Subcutaneous adipose tissue (tissue), 4 donors: ENCODE measurements around the gene UPF1. TPM values are rescaled to one million over a fixed set of nuclear protein-coding genes. Genes with fewer than 3 reads are reported as not detected.

ENCODE experiments used
- total RNA-seq, 4 donors: library from RNA; depleted of rRNA; stranded (reverse); fragments of >200 nt; gene quantifications; one replicate each; pipeline ENCODE4 v1.1.0, GENCODE V29; 2016
- TF ChIP-seq, protein P1 (sequence below): fragments of 450-650 bp; IDR thresholded peaks from one replicate; pipeline ENCODE4 v1.5.1; 2016; ENCODE audit warnings: low read depth, mild to moderate bottlenecking, control low read depth, antibody characterized with exemption, moderate library complexity

Gene UPF1
- total RNA-seq, 4 donors from 2014 or later: 39.8 to 115 (median 68.3) TPM

DNA sequence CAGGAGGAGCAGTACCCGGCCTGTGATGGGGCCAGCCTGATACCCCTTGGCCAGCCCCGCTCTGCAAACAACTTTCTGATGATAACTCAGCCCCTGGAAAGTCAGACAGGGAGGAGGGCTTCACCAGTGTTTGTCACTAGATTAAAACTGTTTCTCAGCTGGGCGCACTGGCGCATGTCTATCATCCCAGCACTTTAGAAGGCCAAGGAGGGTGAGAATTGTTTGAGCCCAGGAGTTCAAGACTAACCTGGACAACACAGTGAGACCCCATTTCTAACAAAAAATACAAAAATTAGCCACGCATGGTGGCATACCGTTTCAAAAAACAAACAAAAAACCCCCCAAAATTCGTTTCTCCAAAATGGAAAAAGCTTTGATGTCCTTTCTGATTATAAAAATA is 69.7 kb downstream of the UPF1 start:
- TF ChIP-seq, protein P1, sequence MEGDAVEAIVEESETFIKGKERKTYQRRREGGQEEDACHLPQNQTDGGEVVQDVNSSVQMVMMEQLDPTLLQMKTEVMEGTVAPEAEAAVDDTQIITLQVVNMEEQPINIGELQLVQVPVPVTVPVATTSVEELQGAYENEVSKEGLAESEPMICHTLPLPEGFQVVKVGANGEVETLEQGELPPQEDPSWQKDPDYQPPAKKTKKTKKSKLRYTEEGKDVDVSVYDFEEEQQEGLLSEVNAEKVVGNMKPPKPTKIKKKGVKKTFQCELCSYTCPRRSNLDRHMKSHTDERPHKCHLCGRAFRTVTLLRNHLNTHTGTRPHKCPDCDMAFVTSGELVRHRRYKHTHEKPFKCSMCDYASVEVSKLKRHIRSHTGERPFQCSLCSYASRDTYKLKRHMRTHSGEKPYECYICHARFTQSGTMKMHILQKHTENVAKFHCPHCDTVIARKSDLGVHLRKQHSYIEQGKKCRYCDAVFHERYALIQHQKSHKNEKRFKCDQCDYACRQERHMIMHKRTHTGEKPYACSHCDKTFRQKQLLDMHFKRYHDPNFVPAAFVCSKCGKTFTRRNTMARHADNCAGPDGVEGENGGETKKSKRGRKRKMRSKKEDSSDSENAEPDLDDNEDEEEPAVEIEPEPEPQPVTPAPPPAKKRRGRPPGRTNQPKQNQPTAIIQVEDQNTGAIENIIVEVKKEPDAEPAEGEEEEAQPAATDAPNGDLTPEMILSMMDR: no peak

DNA sequence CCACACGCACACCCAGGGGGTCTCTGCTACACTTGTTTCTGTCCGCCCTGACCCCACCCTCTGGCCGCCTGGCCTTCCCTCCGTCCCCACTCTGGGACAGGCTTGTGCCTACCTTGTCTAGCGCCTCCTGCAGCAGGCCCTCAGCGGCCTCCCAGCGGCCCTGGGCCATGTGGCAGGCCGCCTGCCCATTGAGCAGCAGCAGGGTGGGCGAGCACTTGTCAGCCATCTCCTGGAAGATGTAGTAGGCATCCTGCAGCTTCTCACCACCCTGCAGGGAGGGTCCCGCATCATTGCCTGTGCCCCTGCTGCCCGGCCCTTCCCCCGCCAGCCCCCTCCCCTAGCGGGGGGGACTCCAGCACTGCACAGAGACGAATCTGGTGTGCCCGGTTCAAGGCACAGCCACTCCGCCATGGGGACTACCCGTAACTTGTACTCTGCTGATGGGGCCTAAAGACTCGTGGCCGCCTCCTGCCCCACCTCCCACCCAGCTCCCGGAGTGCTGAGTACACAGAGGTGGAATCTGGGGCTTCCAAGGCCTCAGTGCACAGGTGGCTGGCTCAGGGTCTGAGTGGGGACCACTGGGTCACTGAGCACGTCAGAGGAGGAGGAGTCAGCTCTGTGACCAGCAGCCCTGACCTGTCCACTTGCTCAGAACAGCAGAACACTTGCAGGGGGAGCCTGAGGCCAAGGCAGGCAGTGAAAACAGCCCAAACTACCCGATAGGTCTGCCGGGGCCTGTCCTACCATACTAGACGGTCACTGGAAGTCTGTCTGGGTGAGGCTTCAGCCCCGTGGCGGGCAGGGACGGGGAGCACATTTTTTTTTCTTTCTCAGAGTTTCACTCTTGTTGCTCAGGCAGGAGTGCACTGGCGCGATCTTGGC is 71.6 kb downstream of the UPF1 start:
- TF ChIP-seq, protein P1: no peak

DNA sequence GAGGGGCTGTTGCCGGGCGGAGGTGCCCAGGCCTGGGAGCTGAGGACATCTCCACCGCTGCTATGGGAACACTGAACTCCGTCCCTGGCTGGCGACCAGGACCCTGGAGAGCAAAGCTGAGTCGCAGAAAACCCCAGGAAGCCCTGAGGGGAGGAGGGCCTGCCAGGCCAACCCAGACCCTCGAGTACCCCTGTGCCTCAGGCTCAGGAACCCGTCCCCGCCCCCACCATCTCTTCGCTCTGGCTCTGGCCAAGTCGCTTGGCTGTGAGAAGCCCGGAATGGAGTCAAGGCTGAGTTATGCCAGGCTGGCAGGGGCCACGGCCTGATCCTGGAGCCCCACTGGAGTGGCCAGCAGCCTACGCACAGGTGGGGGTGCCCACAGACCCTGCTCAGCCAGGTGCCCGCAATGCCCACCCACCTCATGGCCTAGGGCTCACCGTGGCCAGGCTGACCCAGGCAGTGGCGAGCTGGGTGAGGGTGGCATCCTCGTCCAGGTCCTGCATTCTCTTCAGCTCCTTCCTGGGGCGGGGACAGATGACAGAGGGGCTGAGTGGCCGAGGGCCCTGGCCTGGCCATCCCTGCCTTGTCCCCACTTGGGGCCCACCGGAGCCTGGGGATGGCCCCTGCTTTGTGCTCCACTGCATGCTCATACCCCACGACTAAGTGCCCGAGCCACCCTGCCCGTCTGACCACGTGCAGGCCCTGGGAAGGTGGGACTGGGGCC is 72.7 kb downstream of the UPF1 start:
- TF ChIP-seq, protein P1: no peak

DNA sequence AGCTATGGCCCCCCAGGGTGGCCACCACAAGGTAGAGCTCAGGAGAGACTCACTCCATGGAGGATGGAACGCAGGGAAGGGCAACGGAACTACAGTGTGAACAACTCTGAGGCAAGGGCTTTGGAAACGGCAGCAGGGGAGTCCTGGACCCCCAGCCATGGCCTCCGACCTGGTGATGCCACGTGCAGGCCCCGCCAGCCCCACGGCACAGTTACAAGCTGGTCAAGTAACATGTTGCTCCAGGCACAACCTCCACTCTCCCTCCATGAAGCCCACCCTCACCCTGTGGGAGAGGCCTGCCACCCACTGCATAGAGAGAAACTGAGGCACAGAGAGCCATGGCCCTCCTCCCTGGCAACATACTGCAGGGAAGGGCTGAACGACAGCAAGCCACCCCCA is 73.3 kb downstream of the UPF1 start:
- TF ChIP-seq, protein P1: no peak

DNA sequence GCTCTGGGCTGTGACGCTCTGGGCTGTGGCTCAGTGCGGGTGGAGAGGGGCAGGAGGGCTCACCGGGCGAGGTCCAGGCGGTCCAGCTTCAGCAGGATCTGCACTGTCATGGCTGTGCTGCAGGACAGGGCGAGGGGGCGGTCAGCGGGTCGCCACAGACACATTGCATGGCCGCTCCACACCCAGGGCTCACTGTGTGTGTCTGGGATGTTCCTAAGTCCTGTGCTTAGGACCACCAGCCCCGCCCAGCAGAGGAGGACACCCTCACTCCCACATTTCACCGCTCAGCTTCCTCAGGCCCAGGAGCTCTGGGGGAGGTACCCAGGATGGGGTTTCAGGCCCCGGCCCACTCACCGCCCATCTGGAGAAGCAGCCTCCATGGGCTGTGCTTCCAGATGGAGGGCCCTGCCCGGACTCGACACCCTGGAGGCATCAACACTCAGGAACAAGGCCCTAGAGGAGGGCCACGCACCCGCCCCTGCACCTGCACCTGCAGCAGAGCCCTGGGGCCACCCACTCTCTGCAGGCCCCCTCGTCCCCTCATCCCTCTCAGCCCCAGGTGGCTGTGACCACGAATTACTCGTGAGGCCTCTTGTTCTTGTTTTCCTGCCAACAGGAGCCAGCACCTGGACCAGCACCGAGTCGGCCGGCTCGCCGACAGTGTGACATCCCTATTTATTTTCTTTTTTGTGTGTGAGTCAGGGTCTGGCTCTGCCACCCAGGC is 73.9 kb downstream of the UPF1 start:
- TF ChIP-seq, protein P1: no peak

DNA sequence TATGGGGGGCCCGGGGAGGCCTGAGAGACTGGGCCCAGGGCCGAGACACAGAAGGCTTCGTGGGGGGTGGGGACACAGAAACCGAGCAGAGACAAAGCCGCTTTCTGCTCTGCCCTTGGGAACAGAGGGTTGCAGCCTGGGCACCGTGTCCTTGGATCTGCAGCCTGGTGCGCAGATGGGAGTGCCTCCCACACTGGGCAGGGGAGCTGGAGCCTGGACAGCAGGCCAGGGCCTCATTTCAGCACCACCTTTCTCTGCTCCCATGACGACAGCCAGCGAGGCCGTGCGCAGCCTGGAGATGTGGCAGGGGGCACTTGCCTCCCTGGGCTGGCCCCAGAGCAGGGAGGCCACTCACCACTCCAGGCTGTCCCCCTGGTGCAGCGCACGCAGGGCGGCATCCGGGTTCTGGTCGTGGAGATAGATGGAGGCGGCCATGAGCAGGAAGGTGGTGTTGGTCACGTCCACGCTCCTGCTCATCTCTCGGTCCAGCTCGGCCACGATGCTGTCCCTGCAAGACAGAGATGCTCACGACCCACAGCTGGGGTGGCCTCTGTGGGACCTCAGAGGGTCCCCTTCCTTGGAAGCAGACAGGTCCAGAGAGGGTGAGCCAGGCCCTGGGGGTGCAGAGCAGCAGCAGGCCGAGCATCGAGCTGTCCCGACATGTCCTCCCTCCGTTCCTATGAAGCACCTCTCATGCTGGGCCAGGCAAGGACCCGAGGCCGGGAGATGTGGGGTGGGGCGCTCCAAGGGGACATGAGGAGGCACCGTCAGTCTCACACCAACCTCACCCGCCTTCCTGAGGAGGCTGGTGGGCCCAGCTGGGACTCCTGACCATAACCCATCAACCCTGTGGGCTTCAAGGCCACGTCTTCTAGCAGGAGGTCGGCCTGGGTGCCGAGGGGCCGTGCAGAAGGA is 75.1 kb downstream of the UPF1 start:
- TF ChIP-seq, protein P1: no peak
